Activated naive CD4-positive, alpha-beta T cell treated with anti-CD3 and anti-CD28 coated beads, Interleukin-2, amount 50 U/mL, for 72 hours (primary cell): ENCODE data around the gene ZNF789. TPM values are rescaled to one million over a fixed set of nuclear protein-coding genes. Genes with fewer than 3 reads are reported as not detected.

Source experiments
- total RNA-seq, 2 donors: library from RNA; stranded (reverse); gene quantifications; one replicate each; pipeline ENCODE4 v1.2.3, GENCODE V29; 2022

ZNF789 gene
- total RNA-seq, 2 donors from 2014 or later = 21.5 to 49.7 TPM

Other genes with a start within 250 kb of the ZNF789 start
- under 1 TPM in 1 of 2 donors, not detected in 1; 0.11 TPM for gene MYH16, start 200.1 kb upstream of the ZNF789 start, total RNA-seq
- 10 to 100 TPM; 43.5 to 57.2 TPM for gene ARPC1A, start 147.0 kb upstream of the ZNF789 start, total RNA-seq
- gene ARPC1B, start 98.2 kb upstream of the ZNF789 start, total RNA-seq = 100 to 1,000 TPM; 254 to 333 TPM
- 100 to 1,000 TPM; 101 to 148 TPM for gene PDAP1, start 64.3 kb upstream of the ZNF789 start, total RNA-seq
- 100 to 1,000 TPM; 131 to 135 TPM for gene BUD31, start 63.9 kb upstream of the ZNF789 start, total RNA-seq
- gene PTCD1, start 34.1 kb upstream of the ZNF789 start, total RNA-seq = 1 to 10 TPM; 4.4 to 4.5 TPM
- 10 to 100 TPM; 47.5 to 62.1 TPM for gene CPSF4, start 33.9 kb upstream of the ZNF789 start, total RNA-seq
- gene ATP5MF, start 6.7 kb upstream of the ZNF789 start, total RNA-seq = 100 to 1,000 TPM; 287 to 438 TPM
- 10 to 100 TPM; 25.0 to 50.7 TPM for gene ZNF394, start 27.4 kb downstream of the ZNF789 start, total RNA-seq
- 10 to 100 TPM in 1 of 2 donors, 1 to 10 TPM in 1; 9.6 to 14.0 TPM for gene ZKSCAN5, start 31.8 kb downstream of the ZNF789 start, total RNA-seq
- gene FAM200A, start 79.2 kb downstream of the ZNF789 start, total RNA-seq = 1 to 10 TPM; 2.2 to 5.4 TPM
- 10 to 100 TPM; 50.8 to 66.7 TPM for gene ZNF655, start 85.8 kb downstream of the ZNF789 start, total RNA-seq
- gene TMEM225B, start 125.4 kb downstream of the ZNF789 start, total RNA-seq = 1 to 10 TPM in 1 of 2 donors, under 1 TPM in 1; 0.76 to 4.1 TPM
- gene ZSCAN25, start 144.1 kb downstream of the ZNF789 start, total RNA-seq = 10 to 100 TPM; 30.7 to 31.8 TPM
- gene CYP3A5, start 207.1 kb downstream of the ZNF789 start, total RNA-seq = under 1 TPM in 1 of 2 donors, not detected in 1; 0.41 TPM